GM03348 (cell line): ENCODE results near the gene SPI1.
A peak's percentile ranks its signal among the peaks of the same experiment; 100 is the strongest.

Source experiments
- DNase-seq: peaks from one replicate; pipeline ENCODE4 v3.0.0; 2012; ENCODE audit warnings: low spot score

The SPI1 gene

DNA sequence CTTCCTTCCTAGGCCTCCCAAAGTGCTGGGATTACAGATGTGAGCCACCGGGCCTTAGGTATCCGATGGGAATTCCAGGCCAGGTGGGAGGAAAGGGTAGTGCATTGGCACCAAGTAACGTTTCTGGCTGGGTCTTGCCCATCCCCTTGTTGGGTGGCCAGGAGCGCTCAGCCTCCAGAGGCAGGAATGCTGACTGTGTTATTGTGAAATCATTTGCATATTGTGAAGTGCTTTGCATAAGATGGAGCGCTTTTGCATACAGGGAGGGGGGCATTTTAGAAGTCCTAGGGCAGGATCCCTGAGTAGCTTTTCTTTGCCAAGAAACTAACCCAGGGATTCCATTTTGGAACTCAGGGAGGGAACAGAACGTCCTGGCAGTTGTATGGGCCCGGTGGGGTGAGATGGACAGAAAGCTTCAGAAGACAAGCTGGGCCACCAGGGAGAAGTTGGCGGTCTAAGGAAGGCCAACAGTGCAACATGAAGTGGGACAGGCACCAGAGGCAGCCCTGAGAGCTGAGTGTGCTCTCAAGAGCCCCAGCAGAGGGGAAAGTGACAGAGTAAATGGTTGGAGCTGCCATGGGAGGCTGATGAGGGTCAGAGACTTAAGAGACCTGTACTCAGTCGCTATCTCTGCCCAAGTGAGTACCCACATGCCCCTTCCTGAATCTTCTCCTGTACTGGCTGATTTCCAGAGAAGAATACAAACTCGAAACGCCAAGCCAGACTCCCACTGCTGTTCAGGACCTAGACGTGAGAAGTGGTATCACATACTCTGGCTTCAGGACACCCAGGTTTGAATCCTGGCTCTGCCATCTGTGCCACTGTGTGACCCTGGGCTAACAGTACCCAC lies 28.8 kb upstream of the SPI1 start:
- DNase-seq: peak; percentile 44

DNA sequence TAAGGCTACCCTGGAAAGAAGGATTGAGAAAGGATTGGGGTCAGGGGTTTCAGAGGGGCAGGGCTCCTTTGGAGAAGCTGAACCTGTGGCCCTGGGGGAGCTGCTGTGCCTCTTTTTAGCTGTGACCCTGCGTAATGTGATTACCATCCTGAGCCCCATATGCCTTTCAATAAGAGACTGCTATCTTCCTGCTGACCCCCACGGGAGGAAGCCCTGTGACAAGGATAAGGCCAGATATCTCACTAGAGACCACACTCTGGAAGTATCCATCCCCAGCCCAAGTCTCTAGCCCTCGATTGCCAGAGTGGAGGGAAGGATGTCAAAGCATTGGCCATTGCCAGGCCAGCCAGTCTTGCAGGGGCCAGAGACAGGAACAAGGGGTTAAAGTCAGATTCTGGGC lies 25.2 kb upstream of the SPI1 start:
- DNase-seq: no peak

DNA sequence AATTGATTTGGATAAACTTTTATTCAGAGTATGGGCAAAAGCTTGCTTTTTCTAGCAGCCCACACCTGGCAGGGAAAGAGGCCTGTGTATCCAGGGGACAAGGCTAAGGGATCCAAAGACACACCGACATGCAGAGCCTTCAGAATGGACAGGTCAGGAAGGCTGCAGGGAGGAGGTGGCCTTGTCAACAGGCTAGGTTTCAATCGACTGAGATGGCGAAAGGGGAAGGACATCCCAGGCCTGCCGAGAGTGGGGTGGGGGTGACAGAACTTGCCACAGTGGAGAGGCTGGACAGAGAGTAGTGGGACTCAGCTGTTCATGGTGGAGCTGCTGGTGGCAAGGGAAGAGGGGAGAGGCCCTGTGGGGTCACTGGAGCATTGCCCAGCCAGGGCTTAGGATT lies 24.8 kb upstream of the SPI1 start:
- no peak for DNase-seq

DNA sequence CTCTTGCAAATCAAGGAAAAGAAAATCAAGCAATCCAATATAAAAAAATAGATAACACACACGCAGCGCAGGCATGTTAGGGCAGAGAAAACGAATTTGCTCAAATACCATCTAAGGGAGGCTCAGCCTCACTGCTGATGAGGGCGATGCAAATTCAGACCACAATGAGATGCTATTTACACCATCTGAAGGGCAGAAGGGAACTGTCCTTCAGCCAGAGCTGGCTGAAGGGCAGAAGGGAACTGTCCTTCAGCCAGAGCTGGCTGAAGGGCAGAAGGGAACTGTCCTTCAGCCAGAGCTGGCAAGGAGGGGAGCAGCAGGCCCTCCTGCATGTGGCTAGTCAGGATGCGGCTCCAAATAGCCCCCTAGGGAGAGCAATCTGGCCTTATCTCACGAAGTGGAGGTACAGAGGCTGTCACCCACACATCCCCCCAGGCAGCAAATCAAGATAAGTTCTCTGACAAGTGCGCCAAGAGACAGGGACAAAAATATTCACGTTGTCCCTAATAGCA lies 22.5 kb upstream of the SPI1 start:
- DNase-seq: no peak

DNA sequence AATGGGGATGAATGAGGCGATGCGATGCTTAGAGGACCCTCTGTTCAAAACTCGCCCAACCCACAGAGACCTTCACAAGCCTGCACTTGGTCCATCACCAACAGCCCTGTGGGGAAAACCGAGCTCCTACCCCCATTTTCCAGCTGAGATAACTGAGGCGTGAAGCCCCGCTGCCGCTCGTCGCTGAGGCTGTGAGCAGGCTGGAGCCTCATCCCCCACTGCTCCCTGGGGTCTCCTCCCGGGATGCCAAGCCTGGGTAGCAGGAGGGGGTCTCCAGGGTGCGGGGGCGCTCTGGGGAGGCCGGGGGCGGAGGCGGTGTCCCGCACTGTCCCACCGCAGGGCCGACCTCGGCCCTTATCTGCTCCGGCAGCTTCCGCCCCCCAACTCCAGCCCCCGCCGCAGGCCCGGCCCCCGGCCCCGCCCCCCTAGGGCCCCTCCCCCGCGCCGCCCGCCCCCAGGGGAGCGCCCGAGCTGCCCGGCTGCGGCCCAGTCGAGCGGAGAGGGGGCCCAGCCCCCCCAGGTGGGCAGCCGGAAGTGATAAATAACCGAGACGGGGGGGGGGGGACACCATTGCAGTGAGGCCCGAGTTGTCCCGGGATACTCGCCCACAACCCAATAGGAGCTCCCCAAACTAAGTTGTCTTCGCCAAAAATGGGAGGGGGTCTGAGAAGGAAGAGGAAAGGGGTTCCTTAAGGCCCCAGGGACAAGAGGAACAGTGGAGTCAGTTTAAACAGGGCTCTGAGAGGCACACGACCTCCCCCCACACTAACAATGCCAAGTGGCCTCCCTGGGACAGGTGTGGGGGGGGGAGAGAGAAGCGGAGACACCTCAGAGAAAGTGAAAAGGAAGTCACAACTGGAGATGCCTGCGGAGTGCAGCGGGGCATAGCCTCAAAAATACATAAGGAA lies 21.8 kb upstream of the SPI1 start:
- DNase-seq: peak; percentile 69

DNA sequence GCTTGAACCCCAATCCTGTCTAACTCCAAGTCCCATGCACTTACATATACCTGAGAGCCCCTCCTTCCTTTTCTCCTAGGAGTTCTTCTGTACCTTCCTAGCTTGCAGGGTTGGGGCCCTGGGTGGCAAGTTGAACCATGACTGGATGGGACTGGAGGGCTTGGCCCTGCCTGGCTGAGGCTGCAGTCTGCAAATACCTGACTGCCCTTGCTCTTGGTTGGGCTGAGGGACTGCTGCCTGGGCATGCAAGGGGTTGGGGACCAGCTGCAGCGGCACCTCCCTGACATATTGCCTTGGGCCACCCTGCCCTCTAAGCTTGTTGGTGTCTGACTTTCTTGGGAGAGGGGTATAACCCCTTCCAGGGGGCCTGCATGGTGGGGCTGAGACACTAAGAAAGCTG lies 20.2 kb upstream of the SPI1 start:
- DNase-seq: no peak

DNA sequence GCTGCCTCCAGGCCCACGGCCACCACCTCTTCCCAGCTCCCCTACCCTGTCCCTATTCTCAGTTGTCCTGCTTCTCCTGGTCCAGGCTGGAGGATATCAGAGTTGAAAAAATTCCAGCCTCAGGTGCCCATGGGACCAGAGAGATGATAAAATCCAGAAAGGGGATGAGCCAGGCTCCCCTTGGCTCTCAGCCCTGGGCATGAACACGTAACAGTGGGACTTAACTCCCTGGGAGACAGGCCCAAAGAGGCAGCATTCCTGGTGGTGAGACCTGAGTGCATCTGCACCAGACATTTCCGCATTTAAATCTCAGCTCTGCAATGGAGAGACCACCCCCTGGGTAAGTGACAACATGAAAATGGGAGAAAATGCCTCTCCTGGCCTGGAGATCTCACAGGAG lies 19.7 kb upstream of the SPI1 start:
- no peak for DNase-seq

DNA sequence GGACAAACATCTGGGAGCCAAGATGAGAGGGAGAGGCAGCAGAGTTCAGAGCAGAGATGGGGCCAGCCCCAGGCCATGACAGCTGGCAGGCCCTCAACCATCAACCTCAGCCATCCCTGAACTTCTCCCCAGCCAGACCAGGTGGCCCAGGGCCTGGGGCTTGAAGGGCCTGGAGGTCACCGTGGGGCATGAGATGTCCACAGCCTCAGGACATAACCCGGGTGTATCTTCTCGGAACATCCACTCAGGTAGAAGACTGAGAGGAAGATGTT lies 17.6 kb upstream of the SPI1 start:
- DNase-seq: no peak

DNA sequence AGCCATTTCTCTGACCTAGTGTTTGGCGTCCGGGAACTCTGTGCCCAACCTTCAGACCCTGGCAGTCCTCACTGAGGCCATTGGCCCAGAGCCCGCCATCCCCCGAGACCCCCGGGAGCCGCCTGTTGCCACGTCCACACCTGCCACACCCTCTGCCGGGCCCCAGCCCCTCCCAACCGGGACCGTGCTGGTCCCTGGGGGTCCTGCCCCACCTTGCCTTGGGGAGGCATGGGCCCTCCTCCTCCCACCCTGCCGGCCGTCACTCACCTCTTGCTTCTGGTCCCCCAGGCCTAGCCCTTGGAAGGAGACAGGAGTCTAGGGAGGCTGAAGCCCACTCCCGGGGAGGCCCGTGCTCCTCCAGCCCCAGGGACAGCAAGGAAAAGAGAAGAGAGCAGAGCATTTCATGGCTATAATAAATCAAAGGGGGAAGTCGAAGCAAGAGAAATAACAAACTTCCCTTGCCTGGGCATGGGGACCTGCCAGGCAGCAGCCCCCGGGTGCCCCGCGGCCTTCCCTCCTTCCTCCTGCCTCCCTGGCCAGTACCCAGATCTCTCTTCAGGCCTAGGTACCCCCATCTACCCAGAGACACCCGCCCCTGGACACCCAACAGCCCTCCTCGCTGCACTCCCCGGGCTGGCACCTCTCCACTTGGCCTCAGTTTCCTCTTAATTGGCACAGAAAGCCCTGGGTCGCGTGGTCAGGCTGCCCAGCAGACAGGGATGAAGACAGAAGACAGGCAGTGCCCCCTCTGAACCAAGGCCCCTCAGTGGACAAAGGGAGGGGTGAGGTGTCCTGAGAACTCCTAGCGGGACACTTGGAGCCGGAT lies 17.1 kb upstream of the SPI1 start:
- DNase-seq: no peak

DNA sequence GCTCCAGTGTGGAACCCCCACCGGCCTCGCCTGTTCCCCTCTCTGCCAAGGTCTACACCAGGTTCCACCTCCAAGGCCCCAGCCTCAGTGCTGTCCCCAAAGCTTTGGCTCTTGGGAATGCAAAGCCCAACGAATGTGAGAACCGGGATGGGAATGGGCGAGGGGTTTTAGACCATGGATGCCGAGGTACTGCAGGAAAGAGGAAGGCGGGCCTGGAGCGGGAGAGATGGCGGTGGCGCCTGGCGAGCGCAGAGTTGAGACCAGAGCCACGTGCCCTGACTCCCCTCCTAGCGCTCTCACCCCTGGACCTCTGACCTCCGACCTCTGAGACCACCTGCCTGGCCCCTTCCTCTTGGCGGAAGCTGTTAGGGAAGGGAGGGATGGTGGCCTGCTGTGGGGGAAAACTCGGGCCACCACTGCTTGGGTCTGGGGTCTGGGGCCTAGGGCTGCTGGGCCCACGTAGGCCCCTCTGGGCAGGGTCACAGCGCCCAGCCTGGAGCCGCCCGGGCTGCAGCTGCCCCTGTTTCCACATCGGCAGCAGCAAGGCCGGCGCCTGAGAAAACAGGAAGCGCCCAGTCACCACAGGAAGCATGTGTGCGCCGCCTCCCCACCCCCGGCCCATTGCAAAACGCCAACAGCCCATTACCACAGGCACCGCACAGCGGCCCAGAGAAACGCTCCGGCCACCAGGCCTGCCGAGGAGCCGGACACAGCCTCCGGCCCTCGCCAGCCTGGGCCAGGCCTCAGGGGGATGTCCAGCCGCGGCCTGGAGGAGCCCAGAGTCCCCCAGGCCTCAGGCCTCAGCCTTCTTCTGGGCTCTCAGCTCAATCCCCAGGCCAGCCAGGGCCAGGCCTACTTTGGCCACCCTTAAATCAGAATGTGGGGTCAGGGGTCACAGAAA lies 16.2 kb upstream of the SPI1 start:
- DNase-seq: no peak

DNA sequence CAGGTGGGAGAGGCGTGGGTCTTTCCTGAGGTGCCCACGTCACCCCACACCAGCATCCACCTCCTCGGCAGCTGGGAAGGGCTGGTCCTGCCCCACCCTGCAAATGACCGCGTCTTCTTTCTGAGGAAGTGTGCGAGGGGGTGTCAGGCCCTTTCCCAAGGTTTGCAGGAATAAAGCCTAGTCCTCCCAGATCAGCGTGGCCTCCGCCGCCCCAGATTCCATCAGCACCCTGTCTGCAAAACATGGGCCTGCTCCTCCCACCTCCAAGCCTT lies 15.6 kb upstream of the SPI1 start:
- DNase-seq: no peak

DNA sequence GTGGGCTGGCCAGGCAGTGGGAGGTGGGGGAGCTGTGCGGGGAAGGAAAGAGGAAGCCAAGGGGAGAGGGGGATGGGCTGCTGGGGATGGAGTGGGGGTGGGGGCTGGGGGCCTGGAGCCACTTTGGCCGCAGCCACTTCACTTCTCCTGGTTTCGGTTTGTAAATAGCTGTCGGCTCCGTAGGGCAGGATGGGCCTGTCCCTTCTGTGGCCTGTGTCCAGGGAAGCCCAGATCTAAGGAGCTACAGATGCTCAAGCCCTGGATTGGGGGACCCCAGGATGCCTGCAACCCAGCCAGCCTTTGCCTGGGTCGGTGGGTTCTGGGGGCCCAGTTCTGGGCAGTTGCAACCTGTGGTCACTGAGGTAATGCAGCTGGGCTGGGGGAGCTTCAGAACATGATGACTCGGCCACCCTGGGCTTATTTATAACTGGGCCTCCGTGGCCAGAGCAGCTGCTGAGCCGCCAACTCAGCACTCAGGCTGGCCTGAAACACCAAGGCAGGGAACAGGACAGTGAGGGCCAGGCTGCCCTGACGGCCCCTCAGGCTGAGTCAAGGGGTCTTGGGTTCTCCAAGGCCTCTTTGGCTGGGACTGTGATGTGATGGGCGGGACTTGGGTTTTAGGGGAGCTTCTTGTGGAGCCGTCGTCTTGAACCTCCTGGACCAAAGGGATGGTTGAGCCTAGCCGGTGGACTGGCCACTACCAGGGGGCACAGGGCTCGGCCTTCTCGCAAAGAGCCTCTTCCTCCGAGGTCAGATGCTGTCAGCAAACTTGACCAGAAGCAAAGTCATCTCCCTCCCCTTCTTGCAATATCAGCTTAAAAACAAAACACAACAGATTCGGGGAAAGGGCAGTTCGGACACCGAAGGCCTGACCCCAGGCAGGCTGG lies 15.1 kb upstream of the SPI1 start:
- peak; percentile 60 for DNase-seq

DNA sequence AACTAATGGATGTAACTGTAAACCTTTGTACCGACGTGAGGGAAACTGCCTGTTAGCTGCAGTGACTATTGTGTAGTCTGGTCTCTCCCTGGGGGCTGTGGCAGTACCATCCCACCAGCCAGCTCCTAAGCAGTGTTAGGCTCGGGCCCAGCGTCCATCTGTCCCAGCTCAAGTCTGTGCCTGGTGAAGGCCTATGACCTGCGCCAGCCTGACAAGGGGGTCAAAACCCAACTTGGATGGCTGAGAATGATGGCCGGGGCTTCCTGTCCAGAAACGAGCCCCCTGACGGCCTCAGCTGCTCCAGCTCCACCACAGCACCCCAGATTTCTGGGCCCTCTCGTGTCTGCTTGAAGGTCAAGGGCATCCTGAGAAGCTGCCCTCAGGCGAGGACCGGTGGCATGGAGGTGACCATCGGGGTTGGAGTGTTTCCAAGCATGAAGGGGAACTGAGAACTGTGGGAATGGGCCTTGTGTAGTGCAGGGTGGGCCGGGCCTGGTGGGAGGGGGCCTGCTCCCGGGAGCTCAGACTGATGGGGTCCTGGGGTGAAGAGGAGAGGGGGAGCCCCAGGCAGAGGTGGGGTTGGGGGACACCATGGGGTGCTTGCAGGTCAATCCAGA lies 14.3 kb upstream of the SPI1 start:
- no peak for DNase-seq

DNA sequence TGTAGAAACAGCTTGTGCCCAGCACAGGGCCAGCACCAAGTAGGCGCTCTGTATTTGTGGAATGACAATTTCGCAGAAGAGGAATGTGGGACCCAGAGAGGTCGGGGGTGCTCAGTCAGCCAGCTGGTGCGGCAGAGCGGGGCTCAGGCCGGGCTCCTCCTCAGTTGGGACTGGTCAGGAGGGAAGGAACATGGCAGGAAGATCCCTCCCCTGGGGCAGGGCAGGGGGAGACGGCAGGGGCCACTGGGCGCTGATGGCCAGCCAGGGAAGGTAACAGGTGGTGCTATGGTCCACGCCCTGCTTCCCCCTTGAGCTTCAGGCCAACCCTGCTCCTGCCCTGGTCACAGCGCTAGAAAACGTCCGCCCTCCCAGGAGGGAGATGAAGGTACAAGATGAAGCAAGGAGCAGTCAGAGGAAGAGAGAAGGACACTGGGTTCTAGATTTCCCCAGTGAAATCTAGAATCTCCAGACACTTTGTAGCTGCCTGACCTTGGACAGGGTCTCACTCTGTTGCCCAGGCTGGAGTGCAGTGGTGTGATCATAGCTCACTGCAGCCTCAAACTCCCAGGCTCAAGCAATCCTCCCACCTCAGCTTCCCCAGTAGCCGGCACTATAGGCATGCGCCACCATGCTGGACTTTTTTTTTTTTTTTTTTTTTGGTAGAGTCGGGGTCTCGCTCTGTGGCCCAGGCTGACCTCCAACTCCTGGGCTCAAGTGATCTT lies 13.5 kb upstream of the SPI1 start:
- no peak for DNase-seq

DNA sequence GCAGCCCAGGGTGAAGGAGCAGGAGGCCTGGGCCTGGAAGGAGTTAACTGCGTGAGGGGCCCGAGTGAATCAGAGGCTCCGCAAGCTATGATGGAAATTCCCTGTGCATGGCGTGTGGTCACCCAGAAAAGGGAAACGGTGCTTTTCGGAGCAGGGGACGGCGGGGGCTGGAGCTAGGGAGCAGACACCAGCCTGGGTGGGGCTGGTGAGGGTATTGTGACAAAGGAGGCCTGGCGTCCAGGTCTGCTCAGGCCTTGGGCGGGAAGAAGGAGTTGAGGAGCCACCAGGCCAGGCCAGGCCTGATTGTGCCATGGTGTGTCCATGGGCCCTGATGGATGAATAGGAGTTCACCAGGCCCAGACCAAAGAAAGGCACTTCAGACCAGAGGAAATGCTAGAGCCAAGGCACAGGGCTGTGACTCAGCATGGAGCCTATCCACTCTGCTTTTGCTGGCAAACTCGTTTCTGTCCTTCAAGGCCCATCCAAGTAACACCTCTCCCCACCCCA lies 12.8 kb upstream of the SPI1 start:
- no peak for DNase-seq

DNA sequence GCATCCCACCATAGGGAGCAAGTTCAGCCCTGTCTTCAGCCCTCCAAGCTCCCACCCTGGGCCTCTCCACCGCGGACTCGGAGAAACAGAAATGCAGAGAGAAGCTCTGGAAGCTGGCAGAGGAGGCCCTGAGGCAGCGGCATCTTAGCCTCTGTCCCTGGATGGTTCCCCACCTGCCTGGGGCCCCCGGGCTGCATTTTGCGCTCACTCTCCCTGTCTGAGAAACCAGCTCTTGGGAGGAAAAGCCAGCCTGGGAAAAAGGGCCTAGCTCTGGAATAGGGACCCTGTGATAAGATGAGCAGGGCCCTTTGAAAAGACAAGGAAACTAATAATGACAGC lies 12.0 kb upstream of the SPI1 start:
- no peak for DNase-seq

DNA sequence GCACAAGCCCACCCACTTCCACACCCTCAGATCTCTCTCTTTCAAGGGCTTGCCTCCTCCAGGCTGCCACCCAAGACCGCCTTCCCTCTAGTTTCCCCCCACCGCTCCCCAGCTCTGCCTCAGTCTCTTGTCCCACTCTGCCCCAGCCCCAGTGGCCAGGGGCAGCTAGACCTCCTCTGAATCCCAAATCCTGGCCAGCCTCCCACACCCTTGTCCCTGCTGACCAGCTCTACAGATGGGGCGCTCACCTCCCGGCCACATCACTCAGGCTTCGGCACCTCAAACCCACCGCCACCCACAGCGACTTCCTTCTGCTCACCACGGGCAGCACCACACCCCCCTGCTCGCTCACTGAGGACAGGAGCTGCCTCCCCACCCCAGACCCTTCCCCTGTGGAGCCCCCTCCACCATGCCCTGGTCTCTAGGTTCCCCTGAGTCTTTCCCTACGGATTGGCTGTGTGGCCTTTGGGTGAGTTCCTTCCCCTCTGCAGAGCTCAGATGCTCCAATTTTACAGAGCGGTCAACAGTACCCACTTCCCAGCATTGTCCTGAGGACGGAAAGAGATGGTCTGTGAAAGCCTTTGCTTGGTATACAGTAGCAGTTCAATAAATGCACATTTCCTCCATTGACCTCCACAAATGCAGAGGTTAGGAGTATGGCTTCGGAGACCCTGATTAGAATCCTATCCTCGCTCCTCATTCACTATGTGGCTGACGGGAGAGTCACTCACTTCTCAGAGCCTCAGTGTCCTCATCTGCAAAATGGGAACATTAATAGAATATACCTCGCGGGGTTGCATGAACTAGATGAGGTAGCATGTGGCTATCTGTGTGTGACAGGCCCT lies 11.5 kb upstream of the SPI1 start:
- DNase-seq: no peak
